Measurements from ENCODE around the gene WDR70.

GRCh38 chr5:37565062-37565670 lies 186.0 kb downstream of the WDR70 start:
- no peak for TF ChIP-seq CTCF (IDR thresholded peaks at IDR 0.05; ENCODE audit: insufficient read depth, low read depth, low read length)
- no peak for TF ChIP-seq EZH2 (IDR thresholded peaks at IDR 0.05; ENCODE audit: insufficient read depth, low read length)

All from astrocyte (in vitro differentiated cells and primary cell).